Panc1 (cell line): Measurements from ENCODE around the gene ATP9A. TPM values are rescaled to one million over a fixed set of nuclear protein-coding genes. Genes with fewer than 3 reads are reported as not detected.

Experiments
- ATAC-seq: fragments of 200-7000 bp; cut with Tn5 transposase; 2 replicates; pipeline ENCODE4 v1.9.1; 2020; ENCODE audit warnings: mild to moderate bottlenecking, moderate library complexity
- BruUV-seq: library from RNA; stranded (reverse); fragments of 400-500 nt; replicated peaks from 2 replicates; lab custom pipeline; 2021; lab: Mats Ljungman, UMichigan
- CTCF ChIA-PET: fragments of 300-600 bp; sonication (Branson Sonifier 250); formaldehyde crosslinking; loops from one replicate; lab custom pipeline; 2022; ENCODE audit warnings: antibody characterized with exemption; lab: Charles Lee
- POLR2A ChIA-PET: fragments of 300-600 bp; sonication (Branson Sonifier 250); formaldehyde crosslinking; loops from one replicate; lab custom pipeline; 2022; ENCODE audit warnings: antibody characterized with exemption; lab: Charles Lee
- DNase-seq: peaks from one replicate; pipeline ENCODE4 v3.0.0-alpha.2; 2010; ENCODE audit warnings: low read depth, low spot score
- H3K27ac ChIP-seq: 2 replicates; pipeline ENCODE4 v1.5.1; 2011; ENCODE audit warnings: mild to moderate bottlenecking, low read length, inconsistent platforms
- H3K27me3 ChIP-seq: fragments of 200-500 bp; sonication (Bioruptor generic); 2 replicates; pipeline ENCODE4 v1.6.0; 2014; ENCODE audit warnings: low read length, inconsistent platforms; ENCODE audit not compliant: control insufficient read depth, insufficient read depth
- H3K36me3 ChIP-seq: fragments of 200-500 bp; sonication (Bioruptor generic); 2 replicates; pipeline ENCODE4 v1.5.1; 2014; ENCODE audit warnings: inconsistent platforms, mild to moderate bottlenecking, low read length, moderate library complexity; ENCODE audit not compliant: control insufficient read depth, insufficient read depth
- H3K4me1 ChIP-seq: 2 replicates; pipeline ENCODE4 v1.5.1; 2011; ENCODE audit warnings: inconsistent platforms, mild to moderate bottlenecking, low read length, moderate library complexity; ENCODE audit not compliant: control insufficient read depth, insufficient read depth
- H3K4me3 ChIP-seq, 2 experiments: 2 replicates each; pipeline ENCODE4 v1.5.1; 2011 to 2012; ENCODE audit warnings: low read depth in 2 of 2, low read length in 2 of 2, mild to moderate bottlenecking in 2 of 2, inconsistent platforms in 1 of 2, moderate library complexity in 1 of 2
- H3K9me3 ChIP-seq: fragments of 200-500 bp; sonication (Bioruptor generic); 2 replicates; pipeline ENCODE4 v1.5.1; 2014; ENCODE audit warnings: low read depth, mild to moderate bottlenecking, inconsistent platforms, low read length, moderate library complexity; ENCODE audit not compliant: control insufficient read depth, insufficient read depth
- CTCF ChIP-seq: fragments of 450-650 bp; IDR thresholded peaks from 2 replicates; pipeline ENCODE4 v1.5.1; 2017; ENCODE audit warnings: mild to moderate bottlenecking
- POLR2AphosphoS5 ChIP-seq: IDR thresholded peaks from 2 replicates; pipeline ENCODE4 v1.6.1; 2012; ENCODE audit warnings: mild to moderate bottlenecking, low read depth, low read length, moderate library complexity
- REST ChIP-seq, 2 experiments: IDR thresholded peaks; 2 replicates each; pipeline ENCODE4 v1.6.1; 2011 to 2012; ENCODE audit warnings: low read depth in 2 of 2, control low read depth in 1 of 2, low read length in 1 of 2, mild to moderate bottlenecking in 1 of 2, moderate library complexity in 1 of 2; ENCODE audit not compliant: insufficient read depth in 1 of 2
- SIN3A ChIP-seq: IDR thresholded peaks from 2 replicates; pipeline ENCODE4 v1.6.1; 2012; ENCODE audit warnings: low read depth, mild to moderate bottlenecking, low read length, moderate library complexity, borderline replicate concordance; ENCODE audit not compliant: insufficient read depth
- TCF7L2 ChIP-seq: IDR thresholded peaks from 2 replicates; pipeline ENCODE4 v1.6.1; 2011; ENCODE audit warnings: mild to moderate bottlenecking, low read depth, low read length, inconsistent platforms
- in situ Hi-C: cut with HindIII; loops from 2 replicates; pipeline ENCODE4 v1.10.0; 2016; ENCODE audit warnings: low sequenced_read_pairs, low pct_unique_long_range_greater_than_20kb
- intact Hi-C: fragments of 100-400 bp; cut with micrococcal nuclease; formaldehyde crosslinking; loops from one replicate; pipeline ENCODE4 v1.10.0; 2022; ENCODE audit not compliant: unreplicated experiment
- total RNA-seq: library from RNA; stranded (reverse); gene quantifications from one replicate; pipeline ENCODE4 v1.2.1, GENCODE V29; 2021; ENCODE audit not compliant: unreplicated experiment

Gene ATP9A
- total RNA-seq, 1 experiment from 2014 or later, result 8.7 TPM

- no peaks in the 10 kb centered on the region for H3K36me3 ChIP-seq
- ChIA-PET POLR2A (no interaction called here), CTCF (no interaction called here)
- DNase-seq (no peak), ATAC-seq (no peak)
- H3K9me3 ChIP-seq, result no peaks in the 10 kb centered on the region
- H3K4me3 ChIP-seq, result no peak overlapping the region
- intact Hi-C loops (no loop called here), in situ Hi-C loops (no loop called here)
- H3K27ac ChIP-seq, result no peak overlapping the region
- no peaks in the 10 kb centered on the region for H3K4me1 ChIP-seq
- BruUV-seq, result no TSS peak
- TF ChIP-seq SIN3A, result no peak
- TF ChIP-seq CTCF, result no peak
- no peaks in the 10 kb centered on the region for H3K27me3 ChIP-seq
Observed at GRCh38 chr20:51668947-51669346, 99.2 kb downstream of the ATP9A start.

GRCh38 chr20:51668515-51668914, 99.7 kb downstream of the ATP9A start:
- intact Hi-C loops (no loop called here), in situ Hi-C loops (no loop called here)
- ATAC-seq (no peak), DNase-seq (no peak)
- Histone ChIP-seq H3K4me3 (no peak overlapping the region), H3K4me1 (no peaks in the 10 kb centered on the region), H3K9me3 (no peaks in the 10 kb centered on the region), H3K27me3 (no peaks in the 10 kb centered on the region), H3K36me3 (no peaks in the 10 kb centered on the region), H3K27ac (no peak overlapping the region)
- TF ChIP-seq CTCF (no peak), TCF7L2 (no peak), SIN3A (no peak), REST (IDR thresholded peaks at IDR 0.05; ENCODE audit: insufficient read depth in 1 of 2, low read depth in 2 of 2, low read length in 1 of 2) (no peak), POLR2AphosphoS5 (no peak)
- ChIA-PET POLR2A (no interaction called here), CTCF (no interaction called here)
- no TSS peak for BruUV-seq
